ENCODE data around the gene TBX18. TPM values are rescaled to one million over a fixed set of nuclear protein-coding genes. Genes with fewer than 3 reads are reported as not detected.

The TBX18 gene
- polyA plus RNA-seq, 1 donor from 2014 or later = not detected

- Mint-ChIP-seq H3K27ac (no peak overlapping the region), H3K4me3 (no peak overlapping the region), H3K4me1 (no peaks in the 10 kb centered on the region), H3K9me3 (peaks cover 0 to 5% (median 5%) of the 10 kb centered on the region in 3 donors), H3K27me3 (peaks cover 21% of the 10 kb centered on the region), H3K36me3 (no peaks in the 10 kb centered on the region)
Observed at GRCh38 chr6:84777888-84778287, 13.5 kb upstream of the TBX18 start.

- peaks cover 30% of the 10 kb centered on the region for H3K27me3 Mint-ChIP-seq
- no peaks in the 10 kb centered on the region for H3K36me3 Mint-ChIP-seq
- no peak overlapping the region for H3K27ac Mint-ChIP-seq
- peaks cover 4 to 5% (median 5%) of the 10 kb centered on the region in 3 donors for H3K9me3 Mint-ChIP-seq
- H3K4me1 Mint-ChIP-seq = no peaks in the 10 kb centered on the region
- no peak overlapping the region for H3K4me3 Mint-ChIP-seq
Observed at GRCh38 chr6:84776392-84776791, 12.0 kb upstream of the TBX18 start.

GRCh38 chr6:84775751-84776150, 11.4 kb upstream of the TBX18 start:
- H3K36me3 Mint-ChIP-seq = no peaks in the 10 kb centered on the region
- peaks cover 4 to 5% (median 5%) of the 10 kb centered on the region in 3 donors for H3K9me3 Mint-ChIP-seq
- H3K27me3 Mint-ChIP-seq = peaks cover 30% of the 10 kb centered on the region
- H3K4me3 Mint-ChIP-seq = no peak overlapping the region
- no peaks in the 10 kb centered on the region for H3K4me1 Mint-ChIP-seq
- no peak overlapping the region for H3K27ac Mint-ChIP-seq

- H3K9me3 Mint-ChIP-seq = peaks cover 3 to 5% (median 4%) of the 10 kb centered on the region in 3 donors
- no peak overlapping the region for H3K27ac Mint-ChIP-seq
- no peak overlapping the region for H3K4me3 Mint-ChIP-seq
- H3K4me1 Mint-ChIP-seq = no peaks in the 10 kb centered on the region
- peaks cover 34% of the 10 kb centered on the region for H3K27me3 Mint-ChIP-seq
- H3K36me3 Mint-ChIP-seq = no peaks in the 10 kb centered on the region
Observed at GRCh38 chr6:84774985-84775284, 10.5 kb upstream of the TBX18 start.

GRCh38 chr6:84774157-84774984, 10.0 kb upstream of the TBX18 start:
- H3K4me3 Mint-ChIP-seq = no peak overlapping the region
- H3K27me3 Mint-ChIP-seq = peaks cover 35% of the 10 kb centered on the region
- no peaks in the 10 kb centered on the region for H3K36me3 Mint-ChIP-seq
- H3K4me1 Mint-ChIP-seq = no peaks in the 10 kb centered on the region
- H3K9me3 Mint-ChIP-seq = peaks cover 3 to 7% (median 4%) of the 10 kb centered on the region in 3 donors
- no peak overlapping the region for H3K27ac Mint-ChIP-seq

- H3K4me1 Mint-ChIP-seq = no peaks in the 10 kb centered on the region
- H3K36me3 Mint-ChIP-seq = no peaks in the 10 kb centered on the region
- H3K4me3 Mint-ChIP-seq = peak overlapping the region in 1 of 4 donors; percentile 32
- peaks cover 3 to 8% (median 4%) of the 10 kb centered on the region in 3 donors for H3K9me3 Mint-ChIP-seq
- peak overlapping the region in 1 of 3 donors; percentile 23 for H3K27ac Mint-ChIP-seq
- peaks cover 38% of the 10 kb centered on the region for H3K27me3 Mint-ChIP-seq
Observed at GRCh38 chr6:84773431-84774156, 9.2 kb upstream of the TBX18 start.

GRCh38 chr6:84773133-84773430, 8.7 kb upstream of the TBX18 start:
- Mint-ChIP-seq H3K4me1 (no peaks in the 10 kb centered on the region), H3K4me3 (no peak overlapping the region), H3K36me3 (no peaks in the 10 kb centered on the region), H3K9me3 (peaks cover 3 to 8% (median 4%) of the 10 kb centered on the region in 3 donors), H3K27ac (no peak overlapping the region), H3K27me3 (peaks cover 43% of the 10 kb centered on the region)

GRCh38 chr6:84772428-84773132, 8.2 kb upstream of the TBX18 start:
- Mint-ChIP-seq H3K4me1 (no peaks in the 10 kb centered on the region), H3K27ac (no peak overlapping the region), H3K4me3 (peak overlapping the region in 1 of 4 donors; percentile 22), H3K36me3 (no peaks in the 10 kb centered on the region), H3K9me3 (peaks cover 4 to 11% (median 4%) of the 10 kb centered on the region in 3 donors), H3K27me3 (peaks cover 47% of the 10 kb centered on the region)

- no peak overlapping the region for H3K4me3 Mint-ChIP-seq
- no peaks in the 10 kb centered on the region for H3K4me1 Mint-ChIP-seq
- H3K36me3 Mint-ChIP-seq = peaks cover under 1% of the 10 kb centered on the region
- no peak overlapping the region for H3K27ac Mint-ChIP-seq
- H3K27me3 Mint-ChIP-seq = peaks cover 46% of the 10 kb centered on the region
- peaks cover 4 to 15% (median 7%) of the 10 kb centered on the region in 3 donors for H3K9me3 Mint-ChIP-seq
Observed at GRCh38 chr6:84771756-84772356, 7.5 kb upstream of the TBX18 start.

GRCh38 chr6:84771125-84771755, 6.8 kb upstream of the TBX18 start:
- Mint-ChIP-seq H3K36me3 (peaks cover 1% of the 10 kb centered on the region), H3K9me3 (peaks cover 4 to 14% (median 7%) of the 10 kb centered on the region in 3 donors), H3K27ac (no peak overlapping the region), H3K27me3 (peaks cover 48% of the 10 kb centered on the region), H3K4me3 (no peak overlapping the region), H3K4me1 (no peaks in the 10 kb centered on the region)

- Mint-ChIP-seq H3K27ac (no peak overlapping the region), H3K27me3 (peaks cover 52% of the 10 kb centered on the region), H3K9me3 (peaks cover 4 to 12% (median 7%) of the 10 kb centered on the region in 3 donors), H3K4me1 (no peaks in the 10 kb centered on the region), H3K36me3 (peaks cover 1% of the 10 kb centered on the region), H3K4me3 (no peak overlapping the region)
Observed at GRCh38 chr6:84770521-84770920, 6.1 kb upstream of the TBX18 start.

- Mint-ChIP-seq H3K36me3 (peaks cover 1% of the 10 kb centered on the region), H3K27ac (no peak overlapping the region), H3K9me3 (peaks cover 4 to 12% (median 5%) of the 10 kb centered on the region in 3 donors), H3K27me3 (peaks cover 53% of the 10 kb centered on the region), H3K4me1 (peaks cover 0 to 1% (median under 1%) of the 10 kb centered on the region in 3 donors), H3K4me3 (no peak overlapping the region)
Observed at GRCh38 chr6:84769306-84769705, 4.9 kb upstream of the TBX18 start.

GRCh38 chr6:84768442-84769174, 4.2 kb upstream of the TBX18 start:
- Mint-ChIP-seq H3K4me3 (no peak overlapping the region), H3K9me3 (peaks cover 4 to 12% (median 6%) of the 10 kb centered on the region in 3 donors), H3K27ac (no peak overlapping the region), H3K4me1 (peaks cover 0 to 3% (median 3%) of the 10 kb centered on the region in 3 donors), H3K36me3 (peaks cover 1% of the 10 kb centered on the region), H3K27me3 (peaks cover 54% of the 10 kb centered on the region)
